Endothelial cell of umbilical vein (primary cell): ENCODE measurements around the gene MRPL2. TPM values are rescaled to one million over a fixed set of nuclear protein-coding genes. Genes with fewer than 3 reads are reported as not detected.

Experiments
- BruUV-seq: library from RNA; stranded (reverse); fragments of 400-500 nt; replicated peaks from 2 replicates; lab custom pipeline; 2021; lab: Mats Ljungman, UMichigan
- CTCF ChIA-PET: fragments of 300-600, 350-600 bp; sonication (Branson Sonifier 250); formaldehyde crosslinking; loops from one replicate; lab custom pipeline; 2021; ENCODE audit warnings: antibody characterized with exemption, inconsistent platforms; lab: Charles Lee
- POLR2A ChIA-PET: fragments of 300-600, 350-600 bp; sonication (Branson Sonifier 250); formaldehyde crosslinking; loops from one replicate; lab custom pipeline; 2021; ENCODE audit warnings: antibody characterized with exemption, inconsistent platforms; lab: Charles Lee
- DNase-seq: peaks from one replicate; pipeline ENCODE4 v3.0.0-alpha.2; 2011; ENCODE audit warnings: low read depth, low spot score
- FAIRE-seq: peaks from 2 replicates; lab custom pipeline; 2011; peaks lifted over from hg19 to GRCh38; lab: Jason Lieb, UNC
- H2AFZ ChIP-seq: 2 replicates; pipeline ENCODE4 v1.6.0; 2012; ENCODE audit warnings: low read depth, low read length, control low read depth, inconsistent platforms
- H3K27ac ChIP-seq: 2 replicates; pipeline ENCODE4 v1.5.1; 2011; ENCODE audit warnings: low read depth, mild to moderate bottlenecking, control low read depth, low read length, moderate library complexity; ENCODE audit not compliant: insufficient read depth
- H3K27me3 ChIP-seq, 2 experiments: 2 replicates each; pipeline versions ENCODE4 v1.6.0 to v1.6.1; 2011; ENCODE audit warnings: low read length in 2 of 2, mixed read lengths in 1 of 2; ENCODE audit not compliant: control insufficient read depth in 2 of 2, insufficient read depth in 2 of 2
- H3K36me3 ChIP-seq, 2 experiments: 2 replicates in 1 of 2; 3 replicates in 1 of 2; pipeline ENCODE4 v1.5.1; 2011; ENCODE audit warnings: low read length in 2 of 2, mild to moderate bottlenecking in 1 of 2, moderate library complexity in 1 of 2; ENCODE audit not compliant: control insufficient read depth in 2 of 2, insufficient read depth in 2 of 2; ENCODE audit errors: extremely low read depth in 1 of 2
- H3K4me1 ChIP-seq: 3 replicates; pipeline ENCODE4 v1.5.1; 2011; ENCODE audit warnings: mild to moderate bottlenecking, low read length; ENCODE audit not compliant: control insufficient read depth, insufficient read depth; ENCODE audit errors: extremely low read depth
- H3K4me2 ChIP-seq: 2 replicates; pipeline ENCODE4 v1.6.1; 2011; ENCODE audit warnings: low read length, control low read depth, mixed read lengths; ENCODE audit not compliant: insufficient read depth
- H3K4me3 ChIP-seq, 3 experiments: fragments of 200-600 bp in 1 of 3; sonication (generic), shearing (Covaris generic) in 1 of 3; replicated peaks in 1 of 3; 2 replicates each; pipeline ENCODE4 v1.5.1; 2011 to 2016; ENCODE audit warnings: control low read depth in 3 of 3, low read length in 3 of 3, mild to moderate bottlenecking in 2 of 3, inconsistent platforms in 1 of 3, low read depth in 1 of 3, moderate library complexity in 1 of 3; ENCODE audit not compliant: insufficient read depth in 1 of 3
- H3K79me2 ChIP-seq: 2 replicates; pipeline ENCODE4 v1.6.0; 2012; ENCODE audit warnings: low read length, inconsistent platforms; ENCODE audit not compliant: control insufficient read depth, insufficient read depth
- H3K9ac ChIP-seq: replicated peaks from 2 replicates; pipeline ENCODE3; 2011; ENCODE audit warnings: low read length, control low read depth; ENCODE audit not compliant: insufficient read depth; ENCODE audit errors: extremely low read depth
- H3K9me1 ChIP-seq: replicated peaks from 3 replicates; pipeline ENCODE4 v1.6.0; 2011; ENCODE audit warnings: mild to moderate bottlenecking, low read length; ENCODE audit not compliant: control insufficient read depth, insufficient read depth; ENCODE audit errors: extremely low read depth
- H3K9me3 ChIP-seq: replicated peaks from 2 replicates; pipeline ENCODE4 v1.5.1; 2012; ENCODE audit warnings: low read length, inconsistent platforms; ENCODE audit not compliant: control insufficient read depth, insufficient read depth
- H4K20me1 ChIP-seq: replicated peaks from 2 replicates; pipeline ENCODE3; 2011; ENCODE audit warnings: mild to moderate bottlenecking, low read length; ENCODE audit not compliant: control insufficient read depth, insufficient read depth; ENCODE audit errors: extremely low read depth
- CTCF ChIP-seq, 2 donors: IDR thresholded peaks; 1 replicate in 1 of 2; 2 replicates in 1 of 2; pipeline ENCODE4 v1.5.1; 2011; ENCODE audit warnings: low read length in 2 of 2, mild to moderate bottlenecking in 2 of 2, moderate library complexity in 2 of 2, control low read depth in 1 of 2, inconsistent platforms in 1 of 2, low read depth in 1 of 2; ENCODE audit not compliant: insufficient read depth in 1 of 2; ENCODE audit errors: extremely low read depth in 1 of 2
- EZH2 ChIP-seq: IDR thresholded peaks from 2 replicates; pipeline ENCODE4 v1.6.1; 2012; ENCODE audit warnings: borderline replicate concordance, low read depth, mild to moderate bottlenecking, moderate library complexity, low read length, inconsistent platforms; ENCODE audit not compliant: severe bottlenecking
- FOS ChIP-seq: IDR thresholded peaks from 2 replicates; pipeline ENCODE4 v1.6.1; 2011; ENCODE audit warnings: mild to moderate bottlenecking, low read length, moderate library complexity, borderline replicate concordance; ENCODE audit not compliant: insufficient read depth
- GATA2 ChIP-seq: IDR thresholded peaks from 2 replicates; pipeline ENCODE4 v1.7.0; 2011; ENCODE audit warnings: low read depth, mild to moderate bottlenecking, moderate library complexity, mixed read lengths, low read length; ENCODE audit not compliant: insufficient read length, insufficient read depth
- JUN ChIP-seq: IDR thresholded peaks from 2 replicates; pipeline ENCODE4 v1.6.1; 2011; ENCODE audit warnings: borderline replicate concordance, low read depth; ENCODE audit not compliant: insufficient read length, insufficient read depth
- MYC ChIP-seq: IDR thresholded peaks from one replicate; pipeline ENCODE4 v1.6.1; 2011; ENCODE audit warnings: mild to moderate bottlenecking, low read depth, low read length
- POLR2A ChIP-seq: IDR thresholded peaks from 2 replicates; pipeline ENCODE4 v1.6.1; 2012; ENCODE audit warnings: low read depth, mild to moderate bottlenecking, control low read depth, low read length
- POLR2AphosphoS5 ChIP-seq: IDR thresholded peaks from 2 replicates; pipeline ENCODE4 v1.6.1; 2012; ENCODE audit warnings: low read depth, mild to moderate bottlenecking, control low read depth, low read length, moderate library complexity; ENCODE audit not compliant: insufficient read depth
- dilution Hi-C: fragments of 300-500 bp; cut with MboI; formaldehyde crosslinking; loops from one replicate; pipeline ENCODE4 v1.15.0; 2019; ENCODE audit warnings: low sequenced_read_pairs; ENCODE audit not compliant: extremely low pct_ligation_motif_present
- intact Hi-C: fragments of 100-400 bp; cut with micrococcal nuclease; formaldehyde crosslinking; loops from one replicate; pipeline ENCODE4 v1.10.0; 2022
- polyA plus RNA-seq, 4 experiments: library from polyadenylated mRNA; depleted of rRNA in 3 of 4; stranded (reverse) in 3 of 4; unstranded in 1 of 4; fragments of >200 nt; gene quantifications; 2 replicates each; pipeline versions ENCODE4 v1.2.1 to v1.2.3, GENCODE V29; 2011 to 2012; ENCODE audit warnings: missing spikeins in 1 of 4
- total RNA-seq: library from RNA; stranded (reverse); gene quantifications from 2 replicates; pipeline ENCODE4 v1.2.3, GENCODE V29; 2021
- TF ChIP-seq, protein P1 (sequence below): IDR thresholded peaks from 2 replicates; pipeline ENCODE4 v1.6.1; 2011; ENCODE audit not compliant: insufficient read depth, insufficient read length

MRPL2 gene
- total and polyA plus RNA-seq, 2 donors (not counting 3 experiments of a cell fraction or from before 2014, with no cell fraction given) = 37.6 to 63.6 TPM

DNA sequence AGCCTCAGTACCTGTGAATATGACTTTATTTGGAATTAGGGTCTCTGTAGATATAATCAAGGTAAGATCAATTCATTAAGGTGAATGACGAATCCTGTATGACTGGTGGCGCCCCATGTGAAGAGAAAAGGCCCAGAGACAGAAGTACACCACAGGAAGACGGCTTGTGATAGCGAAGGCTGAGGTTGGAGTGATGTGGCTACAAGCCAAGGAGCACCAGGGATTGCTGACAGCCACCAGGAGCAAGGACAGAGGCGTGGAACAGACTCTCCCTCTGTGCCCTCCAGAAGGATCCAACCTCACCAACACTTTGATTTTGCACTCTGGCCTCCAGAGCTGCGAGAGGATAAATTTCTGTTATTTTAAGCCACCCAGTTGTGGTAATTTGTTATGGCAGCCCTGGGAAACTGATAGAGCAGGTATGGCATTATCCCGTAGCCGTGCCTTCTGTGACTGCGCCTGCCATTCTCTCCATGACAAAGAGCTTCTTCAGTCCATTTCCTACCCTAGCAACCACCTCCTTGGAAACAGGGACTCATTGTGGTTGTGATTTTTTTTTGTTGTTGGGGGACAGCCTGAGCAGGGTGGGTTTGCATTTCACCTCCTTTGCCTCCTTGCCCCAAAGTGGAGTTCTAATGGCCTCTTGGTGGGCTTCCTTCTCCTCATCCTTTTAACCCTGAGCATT lies 46.4 kb upstream of the MRPL2 start:
- TF ChIP-seq POLR2AphosphoS5 (no peak), MYC (no peak), GATA2 (no peak), EZH2 (no peak), CTCF (IDR thresholded peaks at IDR 0.05; ENCODE audit: extremely low read depth in 1 of 2, insufficient read depth in 1 of 2, low read depth in 1 of 2, low read length in 2 of 2) (no peak), FOS (no peak), JUN (no peak), POLR2A (no peak)
- TF ChIP-seq, protein P1, sequence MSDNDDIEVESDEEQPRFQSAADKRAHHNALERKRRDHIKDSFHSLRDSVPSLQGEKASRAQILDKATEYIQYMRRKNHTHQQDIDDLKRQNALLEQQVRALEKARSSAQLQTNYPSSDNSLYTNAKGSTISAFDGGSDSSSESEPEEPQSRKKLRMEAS = no peak
- Histone ChIP-seq H3K9me3 (no peaks in the 10 kb centered on the region), H3K36me3 (no peaks in the 10 kb centered on the region), H2AFZ (no peak overlapping the region), H3K4me2 (no peak overlapping the region), H3K9ac (no peak overlapping the region), H3K4me3 (no peak overlapping the region), H3K27ac (no peak overlapping the region), H3K9me1 (no peaks in the 10 kb centered on the region), H3K79me2 (no peaks in the 10 kb centered on the region), H4K20me1 (no peaks in the 10 kb centered on the region), H3K4me1 (no peaks in the 10 kb centered on the region), H3K27me3 (no peaks in the 10 kb centered on the region)
- ChIA-PET POLR2A (no interaction called here), CTCF (interaction anchor here (0.6 kb wide), 1 partner anchor 52 kb away, joined by 3 read pairs; the partner anchor contains the start of gene CUL7)
- BruUV-seq = no TSS peak
- FAIRE-seq (no peak), DNase-seq (no peak)
- intact Hi-C loops (no loop called here), dilution Hi-C loops (no loop called here)
